Measurements from ENCODE around the gene ZC3H14.

DNA sequence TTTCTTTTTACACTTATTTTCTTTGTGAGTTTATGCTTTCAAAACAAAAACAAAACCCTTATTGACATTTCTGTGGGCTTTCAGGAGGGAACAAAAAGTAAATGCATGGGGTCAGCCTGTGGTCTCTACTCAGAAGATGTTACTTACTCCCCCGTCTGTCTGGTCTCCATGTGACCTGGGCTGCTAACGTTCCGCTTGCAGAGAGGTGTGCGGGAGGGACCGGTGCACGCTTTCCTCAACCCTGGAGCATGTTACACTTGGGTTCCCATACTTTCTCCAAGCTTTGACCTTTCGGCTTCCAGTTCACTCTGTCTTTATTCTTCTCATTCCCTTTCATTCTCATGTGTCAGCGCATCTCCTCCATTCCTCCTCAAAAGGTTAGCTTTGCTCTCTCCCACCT lies 36.5 kb downstream of the ZC3H14 start:
- TF ChIP-seq, protein P1, sequence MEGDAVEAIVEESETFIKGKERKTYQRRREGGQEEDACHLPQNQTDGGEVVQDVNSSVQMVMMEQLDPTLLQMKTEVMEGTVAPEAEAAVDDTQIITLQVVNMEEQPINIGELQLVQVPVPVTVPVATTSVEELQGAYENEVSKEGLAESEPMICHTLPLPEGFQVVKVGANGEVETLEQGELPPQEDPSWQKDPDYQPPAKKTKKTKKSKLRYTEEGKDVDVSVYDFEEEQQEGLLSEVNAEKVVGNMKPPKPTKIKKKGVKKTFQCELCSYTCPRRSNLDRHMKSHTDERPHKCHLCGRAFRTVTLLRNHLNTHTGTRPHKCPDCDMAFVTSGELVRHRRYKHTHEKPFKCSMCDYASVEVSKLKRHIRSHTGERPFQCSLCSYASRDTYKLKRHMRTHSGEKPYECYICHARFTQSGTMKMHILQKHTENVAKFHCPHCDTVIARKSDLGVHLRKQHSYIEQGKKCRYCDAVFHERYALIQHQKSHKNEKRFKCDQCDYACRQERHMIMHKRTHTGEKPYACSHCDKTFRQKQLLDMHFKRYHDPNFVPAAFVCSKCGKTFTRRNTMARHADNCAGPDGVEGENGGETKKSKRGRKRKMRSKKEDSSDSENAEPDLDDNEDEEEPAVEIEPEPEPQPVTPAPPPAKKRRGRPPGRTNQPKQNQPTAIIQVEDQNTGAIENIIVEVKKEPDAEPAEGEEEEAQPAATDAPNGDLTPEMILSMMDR (IDR thresholded peaks at IDR 0.05) = no peak
- TF ChIP-seq POLR2A (IDR thresholded peaks at IDR 0.05) = no peak
